Transverse colon (tissue), 4 donors: ENCODE results near the gene IRF5.
"Not testable (repeated sequence)": the region's sequence is repeated elsewhere in the genome, so short reads cannot be mapped to it uniquely, and the experiment has no call there.

ENCODE experiments used
- CTCF ChIP-seq, 5 experiments: fragments of 200-600 bp in 3 of 5; fragments of 450-650 bp in 2 of 5; sonication (generic) in 3 of 5; IDR thresholded peaks; 1 replicate in 2 of 5; 2 replicates in 3 of 5; pipeline ENCODE4 v1.5.1; 2016 to 2017; ENCODE audit warnings: antibody characterized with exemption in 5 of 5, inconsistent platforms in 3 of 5, mild to moderate bottlenecking in 2 of 5, moderate library complexity in 1 of 5
- EP300 ChIP-seq: sonication (generic); formaldehyde crosslinking; IDR thresholded peaks from one replicate; pipeline ENCODE4 v1.6.1; 2017; ENCODE audit warnings: antibody characterized with exemption, low read depth
- POLR2A ChIP-seq: fragments of 450-650 bp; IDR thresholded peaks from one replicate; pipeline ENCODE4 v1.6.1; 2016; ENCODE audit warnings: antibody characterized with exemption, mild to moderate bottlenecking, moderate library complexity
- POLR2AphosphoS5 ChIP-seq, 3 donors: sonication (generic); formaldehyde crosslinking; IDR thresholded peaks; one replicate each; pipeline ENCODE4 v1.6.1; 2016; ENCODE audit warnings: antibody characterized with exemption in 3 of 3

GRCh38 chr7:128994560-128994959 lies 56.8 kb downstream of the IRF5 start:
- TF ChIP-seq POLR2A; CTCF (IDR thresholded peaks at IDR 0.05); EP300; POLR2AphosphoS5 (IDR thresholded peaks at IDR 0.05): not testable (repeated sequence)
